Ovary (tissue), 3 donors: Measurements from ENCODE around the gene PIK3CD.

Experiments used
- CTCF ChIP-seq, 3 donors: fragments of 450-650 bp in 2 of 3; fragments of 200-600 bp in 1 of 3; IDR thresholded peaks; one replicate each; pipeline versions ENCODE4 v1.5.1 to v1.8.0; 2016 to 2022; ENCODE audit warnings: antibody characterized with exemption in 3 of 3, mild to moderate bottlenecking in 1 of 3
- EP300 ChIP-seq: sonication (generic); formaldehyde crosslinking; IDR thresholded peaks from one replicate; pipeline ENCODE4 v1.6.1; 2017; ENCODE audit warnings: antibody characterized with exemption
- POLR2A ChIP-seq: fragments of 450-650 bp; IDR thresholded peaks from one replicate; pipeline ENCODE4 v1.6.1; 2017; ENCODE audit warnings: antibody characterized with exemption, mild to moderate bottlenecking, moderate library complexity
- donor health status: DM: no; HTN: no; CAD: no.

- TF ChIP-seq POLR2A (no peak), EP300 (no peak), CTCF (IDR thresholded peaks at IDR 0.05) (no peak)
These were observed 108.4 kb downstream of the PIK3CD start for GRCh38 chr1:9759939-9760338.
